NB4 (cell line): ENCODE data around the gene RNASE13.
"Not testable (repeated sequence)": the region's sequence is repeated elsewhere in the genome, so short reads cannot be mapped to it uniquely, and the experiment has no call there.

ENCODE experiments used
- DNase-seq: peaks from one replicate; pipeline ENCODE4 v3.0.0; 2010; ENCODE audit warnings: low read depth
- H3K4me3 ChIP-seq: one replicate; pipeline ENCODE4 v1.5.1; 2011; ENCODE audit warnings: mild to moderate bottlenecking, low read depth, low read length, moderate library complexity
- MYC ChIP-seq: IDR thresholded peaks from 2 replicates; pipeline ENCODE4 v1.6.1; 2011; ENCODE audit warnings: low read depth, low read length
- POLR2A ChIP-seq: IDR thresholded peaks from 2 replicates; pipeline ENCODE4 v1.6.1; 2011; ENCODE audit warnings: mild to moderate bottlenecking; ENCODE audit not compliant: insufficient read length; ENCODE audit errors: extremely low read depth
- TF ChIP-seq, protein P1 (sequence below): IDR thresholded peaks from 2 replicates; pipeline ENCODE4 v1.6.1; 2011; ENCODE audit warnings: low read depth, low read length
- TF ChIP-seq, protein P2 (sequence below): IDR thresholded peaks from one replicate; pipeline ENCODE4 v1.5.1; 2012; ENCODE audit warnings: low read depth, low read length

The RNASE13 gene

GRCh38 chr14:20988717-20989470 is 45.7 kb downstream of the RNASE13 start:
- DNase-seq, result no peak
- TF ChIP-seq MYC, result no peak
- TF ChIP-seq POLR2A, result no peak
- TF ChIP-seq, protein P1, sequence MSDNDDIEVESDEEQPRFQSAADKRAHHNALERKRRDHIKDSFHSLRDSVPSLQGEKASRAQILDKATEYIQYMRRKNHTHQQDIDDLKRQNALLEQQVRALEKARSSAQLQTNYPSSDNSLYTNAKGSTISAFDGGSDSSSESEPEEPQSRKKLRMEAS, result no peak
- TF ChIP-seq, protein P2, sequence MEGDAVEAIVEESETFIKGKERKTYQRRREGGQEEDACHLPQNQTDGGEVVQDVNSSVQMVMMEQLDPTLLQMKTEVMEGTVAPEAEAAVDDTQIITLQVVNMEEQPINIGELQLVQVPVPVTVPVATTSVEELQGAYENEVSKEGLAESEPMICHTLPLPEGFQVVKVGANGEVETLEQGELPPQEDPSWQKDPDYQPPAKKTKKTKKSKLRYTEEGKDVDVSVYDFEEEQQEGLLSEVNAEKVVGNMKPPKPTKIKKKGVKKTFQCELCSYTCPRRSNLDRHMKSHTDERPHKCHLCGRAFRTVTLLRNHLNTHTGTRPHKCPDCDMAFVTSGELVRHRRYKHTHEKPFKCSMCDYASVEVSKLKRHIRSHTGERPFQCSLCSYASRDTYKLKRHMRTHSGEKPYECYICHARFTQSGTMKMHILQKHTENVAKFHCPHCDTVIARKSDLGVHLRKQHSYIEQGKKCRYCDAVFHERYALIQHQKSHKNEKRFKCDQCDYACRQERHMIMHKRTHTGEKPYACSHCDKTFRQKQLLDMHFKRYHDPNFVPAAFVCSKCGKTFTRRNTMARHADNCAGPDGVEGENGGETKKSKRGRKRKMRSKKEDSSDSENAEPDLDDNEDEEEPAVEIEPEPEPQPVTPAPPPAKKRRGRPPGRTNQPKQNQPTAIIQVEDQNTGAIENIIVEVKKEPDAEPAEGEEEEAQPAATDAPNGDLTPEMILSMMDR, result no peak
- H3K4me3 ChIP-seq, result peak overlapping the region; percentile 59

DNA sequence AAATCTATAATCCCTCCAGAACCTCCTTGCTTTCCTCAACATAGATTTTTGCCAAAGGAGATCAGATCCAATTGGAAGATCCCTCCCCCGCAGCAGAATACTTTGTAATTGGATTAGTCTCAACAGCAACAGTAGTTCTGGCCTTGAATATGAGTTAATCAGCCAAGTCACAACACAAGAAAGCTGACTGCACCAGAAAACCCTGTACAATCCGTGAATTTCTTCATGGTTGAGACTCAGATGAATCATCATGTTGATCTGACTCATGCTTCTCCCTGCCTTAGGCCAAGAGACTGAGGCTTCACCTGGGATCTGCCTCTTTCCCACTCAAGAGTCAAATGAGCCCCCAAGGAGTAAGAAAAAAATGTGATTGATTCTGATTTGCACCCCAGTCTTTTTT is 47.8 kb downstream of the RNASE13 start:
- no peak overlapping the region for H3K4me3 ChIP-seq

GRCh38 chr14:20985650-20986049 is 49.0 kb downstream of the RNASE13 start:
- peak; percentile 20 for DNase-seq
- H3K4me3 ChIP-seq, result not testable (repeated sequence)

More for the DNA sequence above, 47.8 kb downstream of the RNASE13 start:
- no peak for TF ChIP-seq MYC
- TF ChIP-seq, protein P2, result no peak
- TF ChIP-seq, protein P1, result no peak
- DNase-seq, result peak; percentile 62
